ENCODE results near the gene EIF4B. TPM values are rescaled to one million over a fixed set of nuclear protein-coding genes. Genes with fewer than 3 reads are reported as not detected.
A peak's percentile ranks its signal among the peaks of the same experiment; 100 is the strongest.

The EIF4B gene
- total and polyA plus RNA-seq, 2 of the 13 experiments (the other 11 are each of a cell fraction or from before 2014, with no cell fraction given): 416 to 548 TPM

DNA sequence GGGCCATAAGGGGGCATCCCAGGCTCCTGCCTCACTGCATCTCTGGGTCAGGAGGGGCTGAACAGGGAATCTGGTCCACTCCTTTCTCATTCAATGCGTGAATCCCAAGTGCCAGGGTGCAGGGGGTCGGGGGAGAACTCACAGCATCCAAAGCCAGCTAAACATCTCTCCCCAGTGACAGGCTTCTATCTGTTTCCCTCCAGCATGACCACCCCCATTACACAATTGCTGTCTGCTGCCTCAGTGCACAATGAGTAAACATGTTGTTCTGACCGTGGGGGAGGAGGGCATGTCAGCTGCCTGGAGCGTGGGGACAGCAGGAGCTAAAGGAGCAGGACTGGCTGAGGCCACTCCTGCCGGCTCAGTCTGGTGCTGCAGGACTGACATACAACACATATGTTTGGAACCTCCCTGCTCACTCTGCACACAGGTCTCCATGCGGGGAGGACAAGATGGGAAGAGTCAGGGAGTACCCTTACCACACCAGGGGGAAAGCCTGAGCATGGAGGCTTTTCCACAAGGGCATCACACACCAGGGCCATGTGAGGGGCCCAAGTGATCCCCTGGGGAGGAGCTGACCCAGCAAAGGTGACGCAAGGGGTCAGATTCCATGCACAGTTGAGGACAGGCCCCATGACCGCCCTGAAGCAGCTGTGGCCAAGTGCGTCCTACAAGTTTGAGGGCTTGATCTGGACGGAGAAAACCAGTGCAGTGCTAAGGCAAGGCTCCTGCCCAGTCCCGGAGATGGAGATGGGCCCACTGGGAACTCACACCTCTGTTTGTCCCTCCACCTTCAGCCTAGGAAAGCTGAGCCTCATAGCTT, 45.0 kb downstream of the EIF4B start (continued):
- TF ChIP-seq, protein P1, sequence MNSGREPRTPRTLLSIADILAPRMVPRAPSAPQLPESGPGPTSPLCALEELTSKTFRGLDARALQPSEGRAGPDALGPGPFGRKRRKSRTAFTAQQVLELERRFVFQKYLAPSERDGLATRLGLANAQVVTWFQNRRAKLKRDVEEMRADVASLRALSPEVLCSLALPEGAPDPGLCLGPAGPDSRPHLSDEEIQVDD (CRISPR knock-in tag; IDR thresholded peaks at IDR 0.05; ENCODE audit: borderline replicate concordance): no peak
- TF ChIP-seq HCFC1 (IDR thresholded peaks at IDR 0.05; ENCODE audit: low read depth, low read length) (no peak), MED13 (CRISPR knock-in tag; IDR thresholded peaks at IDR 0.05) (no peak), ZFP62 (CRISPR knock-in tag; IDR thresholded peaks at IDR 0.05) (no peak), ERF (CRISPR knock-in tag; IDR thresholded peaks at IDR 0.05) (peak; percentile 38; the same call in 1 of the 2 replicates), ZNF235 (CRISPR knock-in tag; IDR thresholded peaks at IDR 0.05; ENCODE audit: borderline replicate concordance) (peak; percentile 53; the same call in 1 of the 2 replicates), ZNF790 (CRISPR knock-in tag; IDR thresholded peaks at IDR 0.05; ENCODE audit: borderline replicate concordance) (no peak), ZNF619 (CRISPR knock-in tag; IDR thresholded peaks at IDR 0.05) (no peak), ZNF629 (CRISPR knock-in tag; conservative IDR thresholded peaks at IDR 0.05) (0 out of 2 replicates have a peak, but pooled peaks have one; percentile 27), FOXM1 (CRISPR knock-in tag; IDR thresholded peaks at IDR 0.05) (no peak), ZNF761 (CRISPR knock-in tag; conservative IDR thresholded peaks at IDR 0.05) (no peak), MIER2 (CRISPR knock-in tag; IDR thresholded peaks at IDR 0.05) (no peak), ZNF543 (CRISPR knock-in tag; IDR thresholded peaks at IDR 0.05) (no peak), ZMYM4 (CRISPR knock-in tag; IDR thresholded peaks at IDR 0.05) (peak; percentile 62), CBFB (CRISPR knock-in tag; IDR thresholded peaks at IDR 0.05) (no peak), ZNF224 (CRISPR knock-in tag; IDR thresholded peaks at IDR 0.05) (no peak), HNF4G (IDR thresholded peaks at IDR 0.05; ENCODE audit: borderline replicate concordance, low read depth, low read length) (peak; percentile 70; the same call in 1 of the 2 replicates), HNF4G (CRISPR knock-in tag; IDR thresholded peaks at IDR 0.05; ENCODE audit: borderline replicate concordance, low read depth) (0 out of 2 replicates have a peak, but pooled peaks have one; percentile 20), XRCC5 (optimal IDR thresholded peaks at IDR 0.05; ENCODE audit: low read length) (peak; percentile 39), KDM5A (IDR thresholded peaks at IDR 0.05; ENCODE audit: borderline replicate concordance, low read length) (no peak), ZNF724P (CRISPR knock-in tag; IDR thresholded peaks at IDR 0.05; ENCODE audit: borderline replicate concordance) (no peak)
- TF ChIP-seq, protein P2, sequence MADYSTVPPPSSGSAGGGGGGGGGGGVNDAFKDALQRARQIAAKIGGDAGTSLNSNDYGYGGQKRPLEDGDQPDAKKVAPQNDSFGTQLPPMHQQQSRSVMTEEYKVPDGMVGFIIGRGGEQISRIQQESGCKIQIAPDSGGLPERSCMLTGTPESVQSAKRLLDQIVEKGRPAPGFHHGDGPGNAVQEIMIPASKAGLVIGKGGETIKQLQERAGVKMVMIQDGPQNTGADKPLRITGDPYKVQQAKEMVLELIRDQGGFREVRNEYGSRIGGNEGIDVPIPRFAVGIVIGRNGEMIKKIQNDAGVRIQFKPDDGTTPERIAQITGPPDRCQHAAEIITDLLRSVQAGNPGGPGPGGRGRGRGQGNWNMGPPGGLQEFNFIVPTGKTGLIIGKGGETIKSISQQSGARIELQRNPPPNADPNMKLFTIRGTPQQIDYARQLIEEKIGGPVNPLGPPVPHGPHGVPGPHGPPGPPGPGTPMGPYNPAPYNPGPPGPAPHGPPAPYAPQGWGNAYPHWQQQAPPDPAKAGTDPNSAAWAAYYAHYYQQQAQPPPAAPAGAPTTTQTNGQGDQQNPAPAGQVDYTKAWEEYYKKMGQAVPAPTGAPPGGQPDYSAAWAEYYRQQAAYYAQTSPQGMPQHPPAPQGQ (CRISPR knock-in tag; IDR thresholded peaks at IDR 0.05; ENCODE audit: borderline replicate concordance): no peak
- TF ChIP-seq, protein P3, sequence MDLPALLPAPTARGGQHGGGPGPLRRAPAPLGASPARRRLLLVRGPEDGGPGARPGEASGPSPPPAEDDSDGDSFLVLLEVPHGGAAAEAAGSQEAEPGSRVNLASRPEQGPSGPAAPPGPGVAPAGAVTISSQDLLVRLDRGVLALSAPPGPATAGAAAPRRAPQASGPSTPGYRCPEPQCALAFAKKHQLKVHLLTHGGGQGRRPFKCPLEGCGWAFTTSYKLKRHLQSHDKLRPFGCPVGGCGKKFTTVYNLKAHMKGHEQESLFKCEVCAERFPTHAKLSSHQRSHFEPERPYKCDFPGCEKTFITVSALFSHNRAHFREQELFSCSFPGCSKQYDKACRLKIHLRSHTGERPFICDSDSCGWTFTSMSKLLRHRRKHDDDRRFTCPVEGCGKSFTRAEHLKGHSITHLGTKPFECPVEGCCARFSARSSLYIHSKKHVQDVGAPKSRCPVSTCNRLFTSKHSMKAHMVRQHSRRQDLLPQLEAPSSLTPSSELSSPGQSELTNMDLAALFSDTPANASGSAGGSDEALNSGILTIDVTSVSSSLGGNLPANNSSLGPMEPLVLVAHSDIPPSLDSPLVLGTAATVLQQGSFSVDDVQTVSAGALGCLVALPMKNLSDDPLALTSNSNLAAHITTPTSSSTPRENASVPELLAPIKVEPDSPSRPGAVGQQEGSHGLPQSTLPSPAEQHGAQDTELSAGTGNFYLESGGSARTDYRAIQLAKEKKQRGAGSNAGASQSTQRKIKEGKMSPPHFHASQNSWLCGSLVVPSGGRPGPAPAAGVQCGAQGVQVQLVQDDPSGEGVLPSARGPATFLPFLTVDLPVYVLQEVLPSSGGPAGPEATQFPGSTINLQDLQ (CRISPR knock-in tag; IDR thresholded peaks at IDR 0.05): peak; percentile 56; the same call in 1 of the 2 replicates
- TF ChIP-seq, protein P4, sequence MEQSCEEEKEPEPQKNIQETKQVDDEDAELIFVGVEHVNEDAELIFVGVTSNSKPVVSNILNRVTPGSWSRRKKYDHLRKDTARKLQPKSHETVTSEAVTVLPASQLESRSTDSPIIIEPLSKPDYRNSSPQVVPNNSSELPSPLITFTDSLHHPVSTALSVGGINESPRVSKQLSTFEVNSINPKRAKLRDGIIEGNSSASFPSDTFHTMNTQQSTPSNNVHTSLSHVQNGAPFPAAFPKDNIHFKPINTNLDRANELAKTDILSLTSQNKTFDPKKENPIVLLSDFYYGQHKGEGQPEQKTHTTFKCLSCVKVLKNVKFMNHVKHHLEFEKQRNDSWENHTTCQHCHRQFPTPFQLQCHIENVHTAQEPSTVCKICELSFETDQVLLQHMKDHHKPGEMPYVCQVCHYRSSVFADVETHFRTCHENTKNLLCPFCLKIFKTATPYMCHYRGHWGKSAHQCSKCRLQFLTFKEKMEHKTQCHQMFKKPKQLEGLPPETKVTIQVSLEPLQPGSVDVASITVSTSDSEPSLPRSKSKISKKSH (CRISPR knock-in tag; IDR thresholded peaks at IDR 0.05; ENCODE audit: borderline replicate concordance): no peak; the same call in 1 of the 2 replicates
